PC-3 (cell line): ENCODE data around the gene NKTR.

Experiments
- CTCF ChIP-seq: fragments of 300-600 bp; sonication (generic); conservative IDR thresholded peaks from 2 replicates; pipeline ENCODE4 v1.5.1; 2017; ENCODE audit warnings: antibody characterized with exemption, low read depth, mild to moderate bottlenecking, low read length
- EZH2phosphoT487 ChIP-seq: fragments of 300-600 bp; sonication (generic); IDR thresholded peaks from 2 replicates; pipeline ENCODE4 v1.6.1; 2018; ENCODE audit warnings: mild to moderate bottlenecking, antibody characterized with exemption, low read length, borderline replicate concordance

GRCh38 chr3:42675909-42676308, 75.4 kb downstream of the NKTR start:
- TF ChIP-seq EZH2phosphoT487 (no peak), CTCF (no peak)
